Measurements from ENCODE around the gene LRMDA. TPM values are rescaled to one million over a fixed set of nuclear protein-coding genes. Genes with fewer than 3 reads are reported as not detected.

The LRMDA gene
- total and polyA plus RNA-seq, 2 donors (not counting 1 experiment from before 2014, with no cell fraction given), result 0.12 TPM; not detected in 1

GRCh38 chr10:75956624-75957023, 525.2 kb downstream of the LRMDA start:
- Histone ChIP-seq H3K9ac (ENCODE audit: low read length) (no peak overlapping the region), H3K9me3 (ENCODE audit: control extremely low read depth in 1 of 3, control insufficient read depth in 2 of 3, insufficient read depth in 1 of 3, low read length in 2 of 3) (peaks cover 0 to 3% (median 0%) of the 10 kb centered on the region in 3 donors), H3K4me1 (ENCODE audit: control insufficient read depth in 2 of 2, insufficient read depth in 2 of 2, low read length in 2 of 2) (no peaks in the 10 kb centered on the region), H4K20me1 (ENCODE audit: control insufficient read depth, insufficient read depth, low read length, poor library complexity, severe bottlenecking) (no peaks in the 10 kb centered on the region), H3K36me3 (replicated peaks in 1 of 2; ENCODE audit: control extremely low read depth in 1 of 2, control insufficient read depth in 1 of 2, extremely low read depth in 1 of 2, insufficient read depth in 2 of 2, low read length in 1 of 2) (no peaks in the 10 kb centered on the region), H3K27ac (ENCODE audit: low read length in 2 of 2) (no peak overlapping the region), H3K4me2 (replicated peaks; ENCODE audit: low read depth, low read length, poor library complexity, severe bottlenecking) (no peak overlapping the region), H3K27me3 (replicated peaks in 1 of 4; ENCODE audit: control extremely low read depth in 1 of 4, control insufficient read depth in 3 of 4, insufficient read depth in 4 of 4, low read length in 3 of 4) (no peaks in the 10 kb centered on the region), H2AFZ (ENCODE audit: insufficient read depth, low read depth, low read length, poor library complexity, severe bottlenecking) (no peak overlapping the region), H3K4me3 (ENCODE audit: control extremely low read depth in 1 of 5, extremely low read depth in 1 of 5, insufficient read depth in 1 of 5, low read depth in 2 of 5, low read length in 4 of 5) (no peak overlapping the region), H3K79me2 (ENCODE audit: control insufficient read depth, insufficient read depth, low read length) (no peaks in the 10 kb centered on the region)
- Mint-ChIP-seq H3K9me3 (ENCODE audit: insufficient read depth) (no peaks in the 10 kb centered on the region), H3K4me3 (no peak overlapping the region), H3K4me1 (no peaks in the 10 kb centered on the region), H3K27me3 (peaks cover 3% of the 10 kb centered on the region), H3K27ac (no peak overlapping the region)
- no peak for TF ChIP-seq EZH2 (IDR thresholded peaks at IDR 0.05; ENCODE audit: borderline replicate concordance, insufficient read depth, low read depth, low read length, poor library complexity, severe bottlenecking)
- no peak for TF ChIP-seq CTCF (IDR thresholded peaks at IDR 0.05)
- CTCF ChIA-PET, result no interaction called here
- ATAC-seq (ENCODE audit: low read depth), result no peak
- intact Hi-C loops (cut with micrococcal nuclease), result no loop called here
- DNase-seq, result no peak
- POLR2A ChIA-PET, result no interaction called here
- WGBS (ENCODE audit: insufficient coverage), result 75% methylated on average over 1 of the region's 2 CpGs

GRCh38 chr10:75957314-75958120, 526.1 kb downstream of the LRMDA start:
- DNase-seq, result no peak
- Histone ChIP-seq H3K27me3 (replicated peaks in 1 of 4; ENCODE audit: control extremely low read depth in 1 of 4, control insufficient read depth in 3 of 4, insufficient read depth in 4 of 4, low read length in 3 of 4) (no peaks in the 10 kb centered on the region), H3K79me2 (ENCODE audit: control insufficient read depth, insufficient read depth, low read length) (no peaks in the 10 kb centered on the region), H3K36me3 (replicated peaks in 1 of 2; ENCODE audit: control extremely low read depth in 1 of 2, control insufficient read depth in 1 of 2, extremely low read depth in 1 of 2, insufficient read depth in 2 of 2, low read length in 1 of 2) (no peaks in the 10 kb centered on the region), H3K4me1 (ENCODE audit: control insufficient read depth in 2 of 2, insufficient read depth in 2 of 2, low read length in 2 of 2) (no peaks in the 10 kb centered on the region), H3K4me2 (replicated peaks; ENCODE audit: low read depth, low read length, poor library complexity, severe bottlenecking) (no peak overlapping the region), H3K9me3 (ENCODE audit: control extremely low read depth in 1 of 3, control insufficient read depth in 2 of 3, insufficient read depth in 1 of 3, low read length in 2 of 3) (peaks cover 0 to 3% (median 0%) of the 10 kb centered on the region in 3 donors), H3K4me3 (ENCODE audit: control extremely low read depth in 1 of 5, extremely low read depth in 1 of 5, insufficient read depth in 1 of 5, low read depth in 2 of 5, low read length in 4 of 5) (no peak overlapping the region), H4K20me1 (ENCODE audit: control insufficient read depth, insufficient read depth, low read length, poor library complexity, severe bottlenecking) (no peaks in the 10 kb centered on the region), H2AFZ (ENCODE audit: insufficient read depth, low read depth, low read length, poor library complexity, severe bottlenecking) (no peak overlapping the region), H3K9ac (ENCODE audit: low read length) (no peak overlapping the region), H3K27ac (ENCODE audit: low read length in 2 of 2) (no peak overlapping the region)
- intact Hi-C loops (cut with micrococcal nuclease), result no loop called here
- CTCF ChIA-PET, result no interaction called here
- Mint-ChIP-seq H3K4me3 (no peak overlapping the region), H3K9me3 (ENCODE audit: insufficient read depth) (no peaks in the 10 kb centered on the region), H3K27me3 (no peaks in the 10 kb centered on the region), H3K27ac (no peak overlapping the region), H3K4me1 (no peaks in the 10 kb centered on the region)
- no peak for ATAC-seq (ENCODE audit: low read depth)
- TF ChIP-seq CTCF (IDR thresholded peaks at IDR 0.05) (no peak), EZH2 (IDR thresholded peaks at IDR 0.05; ENCODE audit: borderline replicate concordance, insufficient read depth, low read depth, low read length, poor library complexity, severe bottlenecking) (no peak)
- POLR2A ChIA-PET, result no interaction called here
- 97% methylated on average over 7 of the region's 12 CpGs for WGBS (ENCODE audit: insufficient coverage)
